Activated CD8-positive, alpha-beta memory T cell treated with anti-CD3 and anti-CD28 coated beads for 1 hour (primary cell): ENCODE measurements around the gene NRCAM.
"Not testable (repeated sequence)": the region's sequence is repeated elsewhere in the genome, so short reads cannot be mapped to it uniquely, and the experiment has no call there.

ENCODE experiments used
- DNase-seq, 2 donors: peaks; one replicate each; pipeline ENCODE4 v3.0.0-alpha.2; 2020; ENCODE audit warnings: low read depth in 1 of 2; ENCODE audit errors: extremely low read depth in 1 of 2

NRCAM gene

DNA sequence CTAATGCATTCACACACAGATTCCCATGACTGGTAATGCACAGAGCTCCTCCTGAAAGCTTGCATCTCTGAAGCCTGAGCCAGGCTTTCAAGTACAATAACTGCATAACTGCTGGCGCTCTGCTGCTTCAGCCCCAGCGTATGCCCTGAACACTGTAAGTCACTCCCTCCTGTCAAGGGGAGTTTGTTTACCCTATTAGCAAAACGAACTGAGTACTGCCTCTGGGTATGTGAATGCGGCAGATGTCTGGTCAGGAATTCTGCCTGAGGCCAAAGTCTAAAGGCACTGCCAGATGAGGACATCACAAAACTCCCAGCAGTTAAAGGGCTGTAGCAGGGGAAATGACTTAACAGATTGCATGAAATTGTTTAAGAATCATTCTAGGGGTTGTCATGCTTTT lies 97.7 kb downstream of the NRCAM start:
- no peak for DNase-seq

DNA sequence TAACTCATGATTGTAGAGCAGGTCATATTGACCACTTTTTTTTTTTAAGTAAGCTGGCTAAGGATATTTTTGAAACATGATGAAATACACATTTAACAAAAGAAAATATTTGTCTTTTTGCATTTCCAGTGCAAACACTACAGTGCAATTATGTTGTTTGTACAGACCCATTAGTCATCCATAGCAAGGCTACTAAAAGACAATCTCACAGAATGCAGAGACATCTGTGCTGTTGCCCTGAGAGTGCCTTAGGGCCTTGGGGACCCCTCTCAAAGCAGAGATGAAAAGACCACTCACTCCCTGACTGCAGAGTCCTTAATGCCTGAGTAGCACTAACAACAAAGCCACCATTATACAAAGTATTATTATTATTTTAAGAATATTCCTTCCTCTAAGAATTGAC lies 104.5 kb downstream of the NRCAM start:
- no peak for DNase-seq

DNA sequence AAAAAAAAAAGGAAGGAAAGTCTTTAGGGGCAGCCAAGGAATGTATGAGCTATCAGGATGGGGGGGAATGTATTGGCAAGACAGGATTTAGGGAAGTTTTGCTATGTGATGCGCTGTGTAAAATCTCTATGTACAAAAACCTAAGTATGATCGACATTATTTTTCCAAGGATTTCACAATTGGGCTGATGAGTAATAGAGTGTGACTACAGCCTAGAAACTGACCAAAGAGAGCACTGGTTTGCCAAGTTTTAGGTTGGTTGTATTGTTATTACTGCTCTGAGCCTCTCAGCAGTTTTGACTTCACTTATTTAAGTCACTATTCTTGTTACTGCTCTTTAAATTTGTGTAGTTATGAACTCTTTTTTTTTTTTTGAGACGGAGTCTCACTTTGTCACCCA lies 107.3 kb downstream of the NRCAM start:
- DNase-seq, result no peak

DNA sequence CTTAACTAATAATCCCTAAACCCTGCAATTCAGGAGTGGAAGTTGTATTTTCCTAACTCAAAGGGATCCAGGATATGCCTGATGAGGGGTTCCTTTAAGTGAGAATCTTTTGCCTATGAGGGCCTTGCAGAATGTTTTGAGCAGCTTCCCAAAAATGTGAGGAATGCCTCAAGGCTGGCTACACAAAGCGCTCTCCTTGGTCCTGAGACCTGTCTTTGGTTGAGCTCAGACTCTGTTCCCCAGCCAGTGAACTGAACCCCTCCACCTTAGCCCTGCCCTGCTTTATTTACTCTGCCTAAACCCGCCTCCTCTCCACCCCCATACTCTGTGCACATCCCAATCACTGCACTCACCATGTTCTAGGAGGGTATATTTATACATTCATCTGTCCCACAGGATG lies 108.6 kb downstream of the NRCAM start:
- no peak for DNase-seq

DNA sequence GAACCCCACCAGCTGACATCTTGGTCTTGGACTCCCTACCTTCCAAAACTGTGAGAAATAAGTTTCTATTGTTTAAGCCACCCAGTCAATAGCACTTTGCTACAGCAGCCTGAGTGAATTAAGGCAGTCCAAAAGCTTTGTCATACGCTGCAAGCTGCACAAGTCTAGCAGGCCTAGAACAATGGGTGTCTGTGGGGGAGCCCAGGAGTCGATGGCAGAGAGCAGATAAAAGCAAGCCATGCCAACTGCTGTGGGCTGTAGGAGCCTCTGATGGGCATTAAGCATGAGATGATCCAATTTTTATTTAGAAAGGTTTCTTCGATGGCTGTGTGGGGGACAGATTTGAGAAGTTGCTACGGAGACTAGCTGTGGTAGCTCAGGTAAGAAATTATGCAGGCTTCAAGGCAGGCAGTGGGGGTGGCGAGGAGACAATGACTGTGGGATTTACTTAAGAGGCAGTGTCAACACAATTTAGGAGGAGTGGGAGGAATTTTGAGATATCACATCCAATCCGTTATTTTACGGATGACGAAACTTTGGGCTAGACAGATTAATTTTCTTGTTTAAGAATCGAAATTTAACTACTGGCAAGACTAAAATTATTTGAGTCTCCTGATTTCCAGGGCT lies 110.4 kb downstream of the NRCAM start:
- DNase-seq, result no peak

DNA sequence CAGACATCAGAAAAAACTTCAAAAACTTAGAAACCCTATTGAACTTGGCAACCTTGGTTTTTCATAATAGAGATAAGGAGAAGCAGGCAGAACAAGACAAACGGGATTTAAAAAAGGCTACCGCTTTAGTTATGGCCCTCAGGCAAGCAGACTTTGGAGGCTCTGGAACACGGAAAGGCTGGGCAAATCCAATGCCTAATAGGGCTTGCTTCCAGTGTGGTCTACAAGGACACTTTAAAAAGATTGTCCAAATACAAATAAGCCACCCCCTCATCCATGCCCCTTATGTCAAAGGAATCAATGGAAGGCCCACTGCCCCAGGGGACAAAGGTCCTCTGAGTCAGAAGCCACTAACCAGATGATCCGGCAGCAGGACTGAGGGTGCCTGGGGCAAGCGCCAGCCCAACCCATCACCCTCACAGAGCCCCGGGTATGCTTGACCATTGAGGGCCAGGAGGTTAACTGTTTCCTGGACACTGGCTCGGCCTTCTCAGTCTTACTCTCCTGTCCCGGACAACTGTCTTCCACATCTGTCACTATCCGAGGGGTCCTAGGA lies 115.3 kb downstream of the NRCAM start:
- DNase-seq, result no peak

DNA sequence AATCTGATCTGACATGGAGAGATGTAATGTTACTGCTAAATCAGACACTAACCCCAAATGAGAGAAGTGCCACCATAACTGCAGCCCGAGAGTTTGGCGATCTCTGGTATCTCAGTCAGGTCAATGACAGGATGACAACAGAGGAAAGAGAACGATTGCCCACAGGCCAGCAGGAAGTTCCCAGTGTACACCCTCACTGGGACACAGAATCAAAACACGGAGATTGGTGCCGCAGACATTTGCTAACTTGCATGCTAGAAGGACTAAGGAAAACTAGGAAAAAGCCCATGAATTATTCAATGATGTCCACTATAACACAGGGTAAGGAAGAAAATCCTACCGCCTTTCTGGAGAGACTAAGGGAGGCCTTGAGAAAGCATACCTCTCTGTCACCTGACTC lies 115.8 kb downstream of the NRCAM start:
- not testable (repeated sequence) for DNase-seq

DNA sequence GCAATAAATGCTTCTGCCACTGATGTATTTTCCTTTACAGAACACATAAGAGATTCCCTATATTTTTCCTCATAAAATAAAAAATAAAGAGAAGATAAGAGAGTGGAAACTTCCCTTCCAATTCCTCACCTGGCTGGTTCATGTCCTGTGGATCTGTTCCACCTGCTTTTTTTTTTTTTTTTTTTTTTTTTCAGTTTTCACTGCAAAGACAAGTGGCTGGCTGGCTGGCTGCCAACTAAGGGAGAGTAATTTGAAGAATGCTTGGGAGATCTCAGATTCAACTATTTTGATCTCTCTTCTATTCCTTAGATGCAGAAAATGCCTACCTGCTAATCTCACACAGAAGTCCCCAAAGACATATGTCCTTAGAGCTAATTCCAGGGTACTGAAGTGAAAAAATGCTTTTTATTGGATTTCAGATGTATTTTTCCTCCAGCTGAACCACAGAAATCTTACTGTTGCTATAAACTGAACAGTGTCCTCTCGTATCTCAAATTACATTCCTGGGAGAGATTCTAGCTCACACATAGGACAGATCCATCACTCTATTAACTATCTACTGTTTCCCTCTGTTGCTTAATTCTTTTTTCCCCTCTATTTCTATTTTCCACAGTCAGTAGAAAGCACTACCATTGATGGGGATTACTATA lies 120.8 kb downstream of the NRCAM start:
- no peak for DNase-seq

DNA sequence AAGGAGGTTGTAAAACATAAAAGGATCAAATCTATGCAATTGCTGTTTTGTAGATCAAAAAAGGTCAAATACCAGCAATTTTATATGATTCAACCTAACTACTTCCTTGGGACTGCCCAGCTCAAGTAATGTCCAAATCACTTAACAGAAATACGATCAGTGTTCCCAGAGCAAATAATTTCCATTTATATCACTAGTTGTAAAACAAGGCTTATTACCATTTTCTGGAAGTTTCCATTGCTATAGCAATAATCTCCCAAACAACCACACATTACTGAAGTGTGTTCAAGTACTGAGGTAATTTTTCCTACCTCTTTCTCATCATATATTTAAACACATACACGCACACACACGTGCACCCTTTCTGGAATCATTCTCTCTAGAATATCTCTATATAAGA lies 123.3 kb downstream of the NRCAM start:
- DNase-seq, result no peak

DNA sequence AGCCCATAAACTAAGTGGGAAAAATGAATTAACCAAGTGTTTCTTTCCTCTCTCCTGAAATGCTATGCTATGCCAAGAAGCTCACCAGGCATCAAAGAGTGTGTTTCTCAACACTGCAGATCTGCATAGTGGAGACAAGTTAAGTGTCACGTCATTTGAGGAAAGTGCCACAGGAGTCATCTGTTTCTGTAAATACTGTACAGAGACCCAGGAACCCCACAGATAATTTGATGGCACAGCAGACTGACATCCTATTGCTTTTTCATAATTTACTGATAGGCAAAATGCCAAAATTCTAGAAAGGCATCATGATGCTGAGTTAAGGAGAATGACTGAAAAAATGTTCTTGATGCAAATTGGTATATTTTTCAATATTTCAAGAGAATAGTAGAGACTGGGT lies 124.3 kb downstream of the NRCAM start:
- DNase-seq, result no peak

DNA sequence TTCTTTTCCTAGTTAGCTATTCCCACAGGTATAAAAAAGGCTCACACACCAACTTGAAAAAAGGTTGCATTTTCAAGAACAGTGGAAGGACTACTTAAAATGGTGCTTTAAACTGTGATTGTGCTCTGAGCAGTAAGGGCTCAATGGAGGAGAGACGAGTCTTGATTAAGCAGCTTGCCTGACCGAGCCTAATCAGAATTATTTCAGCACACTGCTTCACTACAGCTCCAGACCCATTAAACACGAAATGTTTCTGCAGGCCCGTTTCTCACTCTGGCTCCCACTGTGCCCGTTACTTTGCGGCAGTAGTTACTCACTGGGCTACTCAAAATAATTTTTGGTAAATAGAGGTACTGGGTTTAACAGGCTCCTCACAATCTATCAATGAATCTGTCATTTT lies 126.0 kb downstream of the NRCAM start:
- no peak for DNase-seq

DNA sequence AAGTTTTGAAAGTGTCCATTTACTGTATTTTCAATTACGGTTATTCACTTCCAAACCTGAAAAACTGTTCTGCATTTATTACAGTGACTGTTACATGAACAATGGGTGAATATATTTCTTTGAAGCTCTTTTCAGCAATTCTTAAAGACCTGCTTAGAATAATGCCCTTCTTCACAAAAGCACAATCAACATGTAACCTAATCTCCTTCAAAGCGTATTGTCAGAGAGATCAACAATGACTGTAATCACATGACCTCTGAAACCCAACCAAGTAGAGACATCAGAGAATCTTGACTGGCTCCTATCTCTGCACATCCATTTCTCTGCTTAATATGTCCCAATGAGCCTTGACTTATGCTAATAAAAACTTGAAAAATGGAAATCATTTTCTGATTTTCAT lies 126.7 kb downstream of the NRCAM start:
- DNase-seq, result no peak

DNA sequence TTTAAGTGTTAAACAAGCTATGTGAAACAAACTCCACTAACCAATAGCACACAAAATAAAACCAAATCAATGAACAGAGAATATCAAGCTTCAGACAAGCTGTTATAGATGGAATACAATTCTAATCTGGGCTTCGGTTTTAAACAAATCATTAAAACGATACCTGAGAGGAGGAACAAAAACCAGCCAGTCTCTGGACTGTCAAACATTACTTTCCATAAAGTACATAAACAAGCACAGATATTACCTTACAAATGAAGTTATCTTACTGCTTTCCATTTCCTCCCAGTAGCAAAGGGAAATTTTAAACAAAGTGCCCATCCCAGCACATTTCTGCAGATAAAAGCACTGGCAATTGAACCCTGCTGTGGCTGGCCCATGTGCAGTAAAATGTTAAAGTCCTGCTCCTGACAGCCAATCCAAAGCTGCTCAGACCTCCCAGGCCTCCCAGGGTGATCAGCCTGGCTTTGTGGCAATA lies 128.0 kb downstream of the NRCAM start:
- DNase-seq, result no peak

DNA sequence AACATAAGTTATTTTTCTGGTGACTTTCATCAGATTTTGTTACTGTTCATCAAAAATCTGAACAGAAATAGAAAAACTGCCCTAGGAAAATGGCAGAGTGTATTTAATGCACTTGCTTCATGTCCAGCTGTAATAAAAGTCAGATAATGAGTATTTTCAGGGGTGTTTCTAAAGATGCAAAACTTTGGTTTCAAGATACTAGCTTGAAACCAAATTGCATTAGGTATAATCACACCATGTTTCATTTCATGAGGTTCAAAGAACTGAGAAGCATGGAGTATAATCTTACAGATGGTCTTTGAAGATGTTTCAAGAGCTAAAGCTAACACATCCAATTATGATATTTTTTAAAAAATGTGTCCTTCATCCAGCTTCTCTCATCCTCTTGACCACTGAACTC lies 128.9 kb downstream of the NRCAM start:
- no peak for DNase-seq

DNA sequence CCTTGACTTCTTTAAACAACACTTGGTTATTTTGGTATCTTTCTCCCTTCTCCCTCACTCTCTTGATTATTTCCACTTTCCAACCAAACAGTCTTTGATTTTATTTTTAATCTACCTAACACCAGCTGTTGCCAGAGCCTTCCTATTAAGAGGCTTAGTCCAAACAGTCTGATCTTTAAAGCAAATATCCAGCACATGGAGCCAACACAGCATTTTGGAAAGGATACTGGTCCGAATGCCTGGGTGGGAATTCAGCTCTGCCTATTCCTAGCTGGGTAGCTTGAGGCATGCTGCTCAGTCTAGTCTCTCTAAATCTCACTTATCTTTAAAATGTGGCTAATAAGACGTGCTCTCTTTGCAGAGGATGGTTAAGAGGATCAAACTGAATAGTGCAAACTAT lies 129.3 kb downstream of the NRCAM start:
- DNase-seq, result no peak

DNA sequence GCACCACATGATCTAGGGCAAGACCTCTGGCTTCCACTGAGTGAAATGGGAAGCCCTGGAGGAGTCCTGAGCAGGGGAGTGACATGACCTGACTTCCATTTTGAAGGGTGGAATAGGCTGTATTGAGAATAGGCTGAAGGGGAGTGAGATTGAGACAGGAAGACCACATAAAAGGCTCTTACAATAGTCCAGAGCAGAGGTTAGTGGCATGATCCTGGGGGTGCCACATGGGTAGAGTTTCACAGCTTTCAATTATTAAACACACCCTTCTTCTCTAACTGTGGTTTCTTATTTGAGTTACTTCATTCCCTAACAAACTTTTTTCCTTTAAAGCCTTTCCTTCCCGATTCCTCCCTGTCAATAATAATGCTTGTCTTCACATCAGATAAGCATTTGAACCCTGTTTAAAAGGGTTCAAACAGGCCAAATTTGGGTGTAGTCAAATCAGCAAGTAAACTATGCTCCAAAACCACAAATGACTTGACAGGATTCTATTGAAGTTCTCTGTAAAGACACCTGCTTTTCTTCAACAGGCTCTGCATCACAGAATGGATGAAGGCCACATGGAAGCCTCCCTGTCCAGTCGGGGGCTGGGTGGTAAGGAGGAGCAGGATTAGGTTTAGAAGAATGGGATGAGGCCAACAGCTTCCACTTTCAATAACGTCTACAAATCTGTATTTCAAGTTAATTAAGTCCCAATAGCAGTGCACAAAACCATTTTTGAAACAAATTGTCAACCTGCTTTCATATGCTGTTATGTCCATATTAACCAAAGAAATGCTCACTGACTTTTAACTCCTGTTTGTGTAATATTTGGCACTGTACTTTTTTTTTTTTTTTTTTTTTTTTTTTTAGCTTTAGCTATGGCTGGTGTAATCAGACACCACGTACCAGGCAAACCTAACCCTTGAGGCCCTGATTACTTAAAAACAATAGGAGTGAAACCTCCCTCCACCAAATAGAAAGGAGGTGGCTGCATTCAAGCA lies 131.9 kb downstream of the NRCAM start:
- DNase-seq, result no peak

DNA sequence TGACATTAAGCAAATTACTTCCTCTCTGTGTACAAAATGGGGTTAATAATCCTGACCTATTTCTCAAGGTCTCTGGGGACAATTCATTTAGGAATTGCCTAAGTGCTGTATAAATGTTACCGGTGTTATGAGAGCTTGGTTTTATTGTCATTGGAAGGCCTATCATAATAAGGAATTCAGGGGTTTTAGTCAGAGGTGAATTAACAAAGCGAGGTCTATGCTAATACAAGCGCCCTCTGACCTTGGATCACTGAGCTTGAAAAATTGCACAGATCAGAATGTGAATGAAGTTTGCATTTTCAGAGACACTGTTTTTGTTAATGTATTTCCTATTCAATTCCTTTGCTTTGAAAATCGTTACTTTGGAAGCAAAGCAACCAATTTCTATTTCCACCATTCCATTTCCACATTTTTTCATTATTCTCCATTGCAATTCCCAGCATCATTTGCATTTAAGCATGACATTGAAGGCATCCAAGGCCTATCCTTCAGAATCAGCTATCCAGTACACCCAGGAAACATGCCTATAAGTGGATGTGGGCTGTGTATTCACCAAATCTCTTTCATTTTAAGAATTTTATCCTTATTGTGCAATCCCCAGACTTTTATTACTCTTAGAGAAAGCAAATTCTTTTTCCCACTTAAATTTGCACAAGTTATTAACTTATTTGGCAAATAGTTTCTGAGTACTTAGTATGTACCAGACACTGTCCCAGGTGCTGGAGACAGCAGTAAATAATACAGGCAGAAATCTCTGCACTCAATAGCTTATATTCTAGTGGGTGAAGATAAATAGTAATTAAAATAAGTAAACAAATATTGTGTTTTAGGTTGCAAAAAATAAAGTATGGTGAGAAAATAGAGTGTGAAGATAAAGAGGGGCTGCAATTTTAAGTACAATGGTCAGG lies 133.1 kb downstream of the NRCAM start:
- DNase-seq, result no peak

DNA sequence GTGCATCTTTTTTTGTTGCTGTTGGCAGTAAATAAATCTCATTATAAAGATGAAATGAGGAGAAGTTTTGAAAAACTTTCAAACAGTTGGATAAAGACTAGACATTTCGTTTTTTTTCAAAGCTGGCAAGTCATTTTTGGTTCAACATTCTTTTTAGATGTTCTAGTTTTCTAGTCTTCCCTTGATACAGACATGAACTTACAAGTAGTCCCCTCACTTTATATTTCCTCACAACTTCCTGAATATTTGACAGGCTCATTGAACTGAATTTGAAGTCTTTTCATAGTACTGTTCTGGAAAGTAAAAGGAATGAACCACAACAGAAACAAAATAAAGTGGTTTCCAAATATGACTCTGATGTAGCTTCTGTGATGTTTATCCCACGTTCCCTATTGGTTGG lies 134.2 kb downstream of the NRCAM start:
- no peak for DNase-seq

DNA sequence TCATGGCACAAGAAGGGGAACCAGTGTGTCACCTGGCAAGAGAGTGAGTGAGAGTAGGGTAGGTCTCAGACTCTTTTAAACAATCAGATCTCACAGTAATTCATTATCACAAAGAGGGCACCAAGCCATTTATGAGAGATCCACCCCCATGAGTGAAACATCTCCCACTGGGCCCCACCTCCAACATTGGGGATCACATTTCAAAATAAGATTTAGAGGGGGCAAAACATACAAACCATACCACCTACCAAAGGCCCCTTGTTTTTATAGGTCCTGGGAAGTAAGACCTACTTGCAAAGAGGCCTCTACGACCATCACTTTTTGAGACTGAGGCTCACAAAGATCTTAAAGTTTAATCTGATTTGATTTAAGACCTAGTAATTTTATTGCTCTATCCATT lies 134.9 kb downstream of the NRCAM start:
- DNase-seq, result no peak

DNA sequence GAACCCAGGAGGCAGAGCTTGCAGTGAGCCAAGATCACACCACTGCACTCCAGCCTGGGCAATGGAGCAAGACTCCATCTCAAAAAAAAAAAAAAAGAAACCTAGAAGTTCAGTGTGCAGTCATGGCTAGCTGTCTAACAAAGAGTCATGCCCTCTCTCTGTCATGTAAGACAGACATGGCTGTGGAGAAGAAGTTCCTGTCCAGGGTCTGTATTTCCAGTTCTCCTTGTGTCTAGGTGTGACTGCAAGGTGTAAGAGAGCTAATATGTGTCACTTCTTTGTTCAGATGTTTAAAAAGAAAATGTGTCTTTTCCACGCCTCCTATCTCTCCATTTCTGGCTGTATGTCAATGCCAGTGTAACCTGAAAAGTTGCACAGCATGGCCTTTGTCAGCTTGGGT lies 139.5 kb downstream of the NRCAM start:
- DNase-seq, result no peak
